Measurements from ENCODE around the gene CEACAM16. TPM values are rescaled to one million over a fixed set of nuclear protein-coding genes. Genes with fewer than 3 reads are reported as not detected.
A peak's percentile ranks its signal among the peaks of the same experiment; 100 is the strongest.

The CEACAM16 gene
- total and polyA plus RNA-seq, 9 of the 15 experiments (the other 6 are each of a cell fraction or from before 2014, with no cell fraction given), result not detected

GRCh38 chr19:44694184-44694579, 4.8 kb upstream of the CEACAM16 start:
- H4K20me1 ChIP-seq (replicated peaks; ENCODE audit: control insufficient read depth, insufficient read depth, low read length), result no peaks in the 10 kb centered on the region; the same call in 1 of the 2 replicates
- H3K27ac ChIP-seq (ENCODE audit: extremely low read depth, low read depth, low read length), result peak overlapping the region; percentile 83; the same call in 2 of the 3 replicates
- peak; percentile 80 for FAIRE-seq
- ChIA-PET POLR2A (interaction anchor here (0.9 to 1.3 kb wide), 4 partner anchors 13 to 203 kb away, joined by 3 to 5 read pairs (median 4); no protein-coding TSS in a partner anchor), CTCF (ENCODE audit: low intra/inter-chr PET ratio) (no interaction called here)
- no peaks in the 10 kb centered on the region for H3K9me3 ChIP-seq (replicated peaks; ENCODE audit: control insufficient read depth, insufficient read depth, low read depth, low read length)
- H3K27me3 ChIP-seq (ENCODE audit: control insufficient read depth in 2 of 2, insufficient read depth in 2 of 2, low read length in 2 of 2), result no peaks in the 10 kb centered on the region
- H3K4me3 ChIP-seq, result no peak overlapping the region
- H3K9me1 ChIP-seq (ENCODE audit: control insufficient read depth, insufficient read depth, low read length), result no peaks in the 10 kb centered on the region
- ATAC-seq, result peak; percentile 67
- no peaks in the 10 kb centered on the region for H3K79me2 ChIP-seq (ENCODE audit: control insufficient read depth, insufficient read depth, low read length)
- in situ Hi-C loops (cut with MboI), result no loop called here
- H3K4me2 ChIP-seq (ENCODE audit: insufficient read depth, low read length), result no peak overlapping the region
- H2AFZ ChIP-seq (ENCODE audit: low read depth, low read length), result peak overlapping the region; percentile 69; the same call in 1 of the 2 replicates
- no TSS peak for BruUV-seq (replicated peaks)
- H3K36me3 ChIP-seq (ENCODE audit: control insufficient read depth, insufficient read depth, low read length), result no peaks in the 10 kb centered on the region
- peaks cover 25 to 44% of the 10 kb centered on the region in 2 experiments for H3K4me1 ChIP-seq (replicated peaks in 1 of 2; ENCODE audit: control insufficient read depth in 2 of 2, insufficient read depth in 2 of 2, low read length in 2 of 2)
- 48% methylated on average over 2 of the region's 2 CpGs for WGBS (ENCODE audit: insufficient coverage, low coverage, missing lambda C conversion rate)
- peak; percentile 42 to 71 (median 51) for DNase-seq (ENCODE audit: extremely low read depth in 1 of 4, low spot score in 3 of 4)
- H3K9ac ChIP-seq (ENCODE audit: insufficient read depth in 1 of 2, low read depth in 2 of 2, low read length in 2 of 2), result peak overlapping the region; percentile 31 to 64; a peak in 2 of 4 replicates
- intact Hi-C loops (cut with micrococcal nuclease), result no loop called here
- no peak for TF ChIP-seq TFAM (CRISPR knock-in tag; conservative IDR thresholded peaks at IDR 0.05)
- no peak for TF ChIP-seq POLR2B (IDR thresholded peaks at IDR 0.05; ENCODE audit: low read depth, partially characterized antibody)
- TF ChIP-seq CSDE1 (IDR thresholded peaks at IDR 0.05), result no peak
- no peak for TF ChIP-seq MBD2 (IDR thresholded peaks at IDR 0.05; ENCODE audit: borderline replicate concordance, low read depth)
- TF ChIP-seq ZNF589 (CRISPR knock-in tag; IDR thresholded peaks at IDR 0.05; ENCODE audit: low read depth), result no peak
- TF ChIP-seq HEY1 (CRISPR knock-in tag; IDR thresholded peaks at IDR 0.05; ENCODE audit: borderline replicate concordance), result no peak
- no peak for TF ChIP-seq ZBTB34 (CRISPR knock-in tag; IDR thresholded peaks at IDR 0.05)
- TF ChIP-seq POLR2H (tag; IDR thresholded peaks at IDR 0.05; ENCODE audit: low read depth), result no peak
- TF ChIP-seq MAFG (tag; conservative IDR thresholded peaks at IDR 0.05), result no peak
- TF ChIP-seq MCM5 (IDR thresholded peaks at IDR 0.05; ENCODE audit: low read depth), result no peak
- no peak for TF ChIP-seq ID3 (CRISPR knock-in tag; IDR thresholded peaks at IDR 0.05)
- no peak; the same call in 1 of the 2 replicates for TF ChIP-seq ID3 (tag; IDR thresholded peaks at IDR 0.05)
- no peak for TF ChIP-seq NR2F6 (CRISPR knock-in tag; IDR thresholded peaks at IDR 0.05)
- TF ChIP-seq SPI1 (IDR thresholded peaks at IDR 0.05; ENCODE audit: borderline replicate concordance, low read depth, low read length), result no peak
- 0 out of 2 replicates have a peak, but pooled peaks have one; percentile 12 for TF ChIP-seq NCOA1 (IDR thresholded peaks at IDR 0.05; ENCODE audit: low read depth)
- TF ChIP-seq TEAD4 (IDR thresholded peaks at IDR 0.05; ENCODE audit: low read length), result no peak
- TF ChIP-seq TEAD4 (CRISPR knock-in tag; IDR thresholded peaks at IDR 0.05; ENCODE audit: borderline replicate concordance), result no peak
- 0 out of 2 replicates have a peak, but pooled peaks have one; percentile 6 for TF ChIP-seq JUND (IDR thresholded peaks at IDR 0.05; ENCODE audit: borderline replicate concordance, low read depth, low read length)
- TF ChIP-seq JUND (tag; IDR thresholded peaks at IDR 0.05; ENCODE audit: borderline replicate concordance, low read depth, low read length), result no peak
- no peak for TF ChIP-seq LEF1 (IDR thresholded peaks at IDR 0.05)
- no peak for TF ChIP-seq IRF1 (CRISPR knock-in tag; IDR thresholded peaks at IDR 0.05; ENCODE audit: borderline replicate concordance)
- TF ChIP-seq ETS1 (conservative IDR thresholded peaks at IDR 0.05; ENCODE audit: control insufficient read depth, low read depth, low read length), result no peak
